ENCODE results near the gene CCDC60. TPM values are rescaled to one million over a fixed set of nuclear protein-coding genes. Genes with fewer than 3 reads are reported as not detected.

Gene CCDC60
- total RNA-seq, 1 donor from 2014 or later: 2.3 TPM

GRCh38 chr12:119547001-119547400, 212.5 kb downstream of the CCDC60 start:
- no peaks in the 10 kb centered on the region for H3K4me1 Mint-ChIP-seq (ENCODE audit: unreplicated experiment)
- no peaks in the 10 kb centered on the region for H3K9me3 Mint-ChIP-seq
- TF ChIP-seq CTCF (conservative IDR thresholded peaks at IDR 0.05): no peak
- H3K36me3 Mint-ChIP-seq: no peaks in the 10 kb centered on the region
- no peak overlapping the region for H3K4me3 Mint-ChIP-seq
- no peak for DNase-seq (ENCODE audit: extremely low spot score, unreplicated experiment)
- H3K27ac Mint-ChIP-seq: no peak overlapping the region
- peaks cover 43% of the 10 kb centered on the region for H3K27me3 Mint-ChIP-seq

- no peaks in the 10 kb centered on the region for H3K9me3 Mint-ChIP-seq
- H3K27ac Mint-ChIP-seq: no peak overlapping the region
- H3K36me3 Mint-ChIP-seq: no peaks in the 10 kb centered on the region
- no peak for TF ChIP-seq CTCF (conservative IDR thresholded peaks at IDR 0.05)
- H3K4me3 Mint-ChIP-seq: no peak overlapping the region
- no peaks in the 10 kb centered on the region for H3K4me1 Mint-ChIP-seq (ENCODE audit: unreplicated experiment)
- H3K27me3 Mint-ChIP-seq: peaks cover 16% of the 10 kb centered on the region
- no peak for DNase-seq (ENCODE audit: extremely low spot score, unreplicated experiment)
Observed at GRCh38 chr12:119556854-119557253, 222.3 kb downstream of the CCDC60 start.

GRCh38 chr12:119565404-119565803, 230.9 kb downstream of the CCDC60 start:
- DNase-seq (ENCODE audit: extremely low spot score, unreplicated experiment): no peak
- H3K4me1 Mint-ChIP-seq (ENCODE audit: unreplicated experiment): no peaks in the 10 kb centered on the region
- no peak overlapping the region for H3K27ac Mint-ChIP-seq
- no peaks in the 10 kb centered on the region for H3K9me3 Mint-ChIP-seq
- no peak overlapping the region for H3K4me3 Mint-ChIP-seq
- TF ChIP-seq CTCF (conservative IDR thresholded peaks at IDR 0.05): no peak
- H3K27me3 Mint-ChIP-seq: peaks cover 3% of the 10 kb centered on the region
- H3K36me3 Mint-ChIP-seq: no peaks in the 10 kb centered on the region

GRCh38 chr12:119570771-119571170, 236.2 kb downstream of the CCDC60 start:
- Mint-ChIP-seq H3K27ac (no peak overlapping the region), H3K27me3 (peaks cover 14% of the 10 kb centered on the region)

GRCh38 chr12:119573086-119573485, 238.6 kb downstream of the CCDC60 start:
- H3K4me3 Mint-ChIP-seq: no peak overlapping the region
- peaks cover 35% of the 10 kb centered on the region for H3K27me3 Mint-ChIP-seq
- no peaks in the 10 kb centered on the region for H3K36me3 Mint-ChIP-seq
- H3K4me1 Mint-ChIP-seq (ENCODE audit: unreplicated experiment): no peaks in the 10 kb centered on the region
- H3K9me3 Mint-ChIP-seq: no peaks in the 10 kb centered on the region
- no peak for DNase-seq (ENCODE audit: extremely low spot score, unreplicated experiment)
- no peak for TF ChIP-seq CTCF (conservative IDR thresholded peaks at IDR 0.05)
- no peak overlapping the region for H3K27ac Mint-ChIP-seq

More at GRCh38 chr12:119570771-119571170, 236.2 kb downstream of the CCDC60 start:
- Mint-ChIP-seq H3K4me1 (ENCODE audit: unreplicated experiment) (no peaks in the 10 kb centered on the region), H3K36me3 (no peaks in the 10 kb centered on the region), H3K4me3 (no peak overlapping the region), H3K9me3 (no peaks in the 10 kb centered on the region)
- TF ChIP-seq CTCF (conservative IDR thresholded peaks at IDR 0.05): no peak
- no peak for DNase-seq (ENCODE audit: extremely low spot score, unreplicated experiment)

- H3K36me3 Mint-ChIP-seq: no peaks in the 10 kb centered on the region
- H3K4me1 Mint-ChIP-seq (ENCODE audit: unreplicated experiment): no peaks in the 10 kb centered on the region
- H3K9me3 Mint-ChIP-seq: no peaks in the 10 kb centered on the region
- no peak overlapping the region for H3K4me3 Mint-ChIP-seq
- no peak for TF ChIP-seq CTCF (conservative IDR thresholded peaks at IDR 0.05)
- H3K27me3 Mint-ChIP-seq: peaks cover 37% of the 10 kb centered on the region
- DNase-seq (ENCODE audit: extremely low spot score, unreplicated experiment): no peak
- no peak overlapping the region for H3K27ac Mint-ChIP-seq
Observed at GRCh38 chr12:119574255-119574654, 239.7 kb downstream of the CCDC60 start.
